Muscle of arm (tissue), 12 donors: Measurements from ENCODE around the gene TDRD3. TPM values are rescaled to one million over a fixed set of nuclear protein-coding genes. Genes with fewer than 3 reads are reported as not detected.
"Not testable (repeated sequence)": the region's sequence is repeated elsewhere in the genome, so short reads cannot be mapped to it uniquely, and the experiment has no call there.

Source experiments
- DNase-seq: peaks from one replicate; pipeline ENCODE4 v3.0.0-alpha.2; 2013
- polyA plus RNA-seq, 12 donors: library from polyadenylated mRNA; unstranded; fragments of 120-200 nt; gene quantifications; one replicate each; pipeline ENCODE4 v1.2.1, GENCODE V29; 2013; ENCODE audit not compliant: insufficient read length in 12 of 12

Gene TDRD3
- polyA plus RNA-seq, 12 donors, result 26.8 to 42.4 (median 34.8) TPM; not detected in 1

DNA sequence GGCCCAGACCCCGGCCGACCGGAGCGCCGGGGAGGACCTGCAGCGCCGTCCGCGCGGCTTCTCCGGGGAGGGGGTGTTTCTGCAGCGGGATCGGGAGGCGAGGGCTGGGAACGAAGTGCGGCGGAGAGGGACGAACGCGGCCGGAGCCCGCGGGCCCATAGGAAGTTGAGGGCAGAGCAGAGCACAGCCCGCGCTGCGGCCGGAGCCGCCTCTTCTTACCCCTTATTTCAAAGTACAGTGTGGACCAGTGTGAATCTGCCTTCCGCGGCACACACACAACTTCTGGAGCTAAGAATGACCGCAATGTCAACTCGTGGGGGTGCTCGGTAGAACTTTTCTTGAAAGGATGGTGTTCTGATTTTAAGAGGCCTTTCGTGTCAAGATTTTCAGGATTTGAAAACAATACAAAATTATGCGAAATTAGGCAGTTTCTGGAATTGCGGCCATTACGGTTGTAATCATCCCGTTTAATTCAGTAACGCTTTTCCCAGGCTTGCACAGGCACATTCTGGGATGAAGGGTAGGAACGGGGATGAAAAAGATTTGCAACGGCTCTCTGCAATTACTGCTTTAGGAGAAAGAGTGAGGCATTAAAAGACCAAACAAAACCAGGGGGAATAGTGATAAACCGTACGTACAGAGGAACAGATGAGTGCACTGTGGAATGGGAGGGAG lies 821 bp downstream of the TDRD3 start:
- peak; percentile 73 for DNase-seq

DNA sequence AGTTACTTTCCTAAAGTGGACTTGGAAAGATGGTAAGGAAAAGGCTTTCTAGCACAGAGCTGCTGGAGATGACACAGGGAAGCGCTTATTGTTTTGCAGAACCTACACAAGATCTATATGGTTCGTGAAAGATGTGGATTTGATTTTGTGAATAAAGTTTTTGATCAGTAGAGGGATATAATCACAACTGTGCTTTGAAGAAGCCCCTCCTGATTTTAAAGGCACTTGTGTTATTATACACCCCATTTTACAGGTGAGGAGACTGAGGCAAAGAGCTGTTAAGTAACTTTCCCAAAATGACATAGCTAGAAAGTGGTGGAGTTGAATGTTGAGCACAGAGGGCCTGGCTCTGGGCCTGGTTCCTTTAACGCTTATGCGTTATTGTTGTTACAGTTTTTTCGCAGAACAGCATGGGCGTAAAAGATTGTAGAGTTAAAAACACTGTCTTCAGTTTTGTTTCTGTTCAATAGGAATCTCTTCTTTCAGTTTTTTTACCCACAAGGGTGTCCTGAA lies 1.4 kb downstream of the TDRD3 start:
- no peak for DNase-seq

DNA sequence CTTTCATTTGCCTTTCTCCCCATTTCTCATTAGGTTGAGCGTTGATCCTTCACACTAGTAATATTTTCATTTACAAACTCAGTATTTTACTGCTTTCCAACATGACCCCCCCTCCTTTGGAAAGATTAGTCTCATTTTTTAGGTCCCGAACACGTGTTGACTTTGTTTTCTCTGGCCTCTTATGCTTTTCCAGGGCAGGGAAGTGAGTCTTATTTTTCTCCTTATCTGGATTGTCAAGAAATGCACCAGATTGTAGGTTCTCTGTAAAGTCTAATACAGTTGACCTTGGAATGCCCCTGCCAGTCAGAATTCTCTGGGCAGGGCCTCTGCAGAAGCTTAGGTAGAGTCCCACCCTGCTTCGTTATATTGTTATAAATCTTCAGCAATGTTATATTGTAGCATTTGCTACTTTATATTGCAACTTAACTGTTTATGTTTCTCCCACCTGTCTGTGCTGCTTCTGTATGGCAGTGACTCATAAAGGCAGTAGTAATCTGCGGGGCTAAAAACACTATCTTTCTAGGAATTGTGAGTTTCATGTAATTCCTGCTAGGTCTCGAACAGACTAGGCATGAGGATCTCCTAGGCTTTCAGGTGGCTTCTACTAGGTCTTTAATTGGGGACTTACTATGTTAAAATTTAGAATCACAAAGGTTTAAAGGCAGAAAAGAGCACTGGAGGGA lies 2.0 kb downstream of the TDRD3 start:
- no peak for DNase-seq

DNA sequence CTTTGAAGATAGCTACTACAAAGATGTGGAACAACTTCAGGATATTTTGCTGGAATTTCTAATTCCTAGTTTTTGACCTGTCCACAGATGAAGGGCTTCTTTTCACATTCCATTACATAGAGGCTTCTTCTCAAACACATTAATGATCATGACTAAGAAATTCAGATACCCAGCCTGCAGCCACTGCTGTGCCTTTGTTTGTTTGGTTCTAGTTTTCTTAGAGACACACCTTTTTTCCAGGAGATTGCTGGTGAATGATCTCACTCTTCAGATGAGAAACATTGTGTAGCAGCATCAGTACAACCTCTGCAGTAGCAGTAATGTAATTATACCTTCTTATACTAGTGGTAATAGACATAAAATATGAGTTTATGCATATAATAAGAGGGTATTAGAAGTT lies 5.0 kb downstream of the TDRD3 start:
- DNase-seq, result no peak

DNA sequence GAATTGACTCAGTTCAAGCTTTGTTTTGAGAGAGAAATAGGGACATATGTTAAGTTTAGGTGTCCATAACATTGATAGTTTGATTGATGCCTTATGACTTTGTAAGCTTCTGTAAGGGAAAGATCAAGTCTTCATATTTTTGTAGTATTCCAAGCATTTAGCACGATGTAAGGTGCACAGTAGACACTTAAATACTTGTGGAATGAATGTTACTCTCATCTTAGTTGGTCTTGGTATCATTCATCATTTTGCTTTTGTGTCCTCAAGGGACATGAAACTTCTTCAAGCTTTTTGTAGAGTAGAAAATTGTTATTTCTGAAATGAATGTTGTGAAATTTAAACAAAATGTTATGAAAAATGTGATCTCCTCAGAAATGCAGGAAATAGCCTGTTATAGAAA lies 10.1 kb downstream of the TDRD3 start:
- no peak for DNase-seq

DNA sequence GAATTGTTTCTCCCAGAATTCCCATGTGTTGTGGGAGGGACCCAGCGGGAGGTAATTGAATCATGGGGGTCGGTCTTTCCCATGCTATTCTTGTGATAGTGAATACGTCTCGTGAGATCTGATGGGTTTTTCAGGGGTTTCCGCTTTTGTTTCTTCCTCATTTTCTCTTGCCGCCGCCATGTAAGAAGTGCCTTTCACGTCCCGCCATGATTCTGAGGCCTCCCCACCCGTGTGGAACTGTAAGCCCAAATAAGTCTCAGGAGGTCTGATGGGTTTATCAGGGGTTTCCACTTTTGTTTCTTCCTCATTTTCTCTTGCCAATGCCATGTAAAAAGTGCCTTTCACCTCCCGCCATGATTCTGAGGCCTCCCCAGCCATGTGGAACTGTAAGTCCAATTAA lies 10.8 kb downstream of the TDRD3 start:
- DNase-seq, result not testable (repeated sequence)

DNA sequence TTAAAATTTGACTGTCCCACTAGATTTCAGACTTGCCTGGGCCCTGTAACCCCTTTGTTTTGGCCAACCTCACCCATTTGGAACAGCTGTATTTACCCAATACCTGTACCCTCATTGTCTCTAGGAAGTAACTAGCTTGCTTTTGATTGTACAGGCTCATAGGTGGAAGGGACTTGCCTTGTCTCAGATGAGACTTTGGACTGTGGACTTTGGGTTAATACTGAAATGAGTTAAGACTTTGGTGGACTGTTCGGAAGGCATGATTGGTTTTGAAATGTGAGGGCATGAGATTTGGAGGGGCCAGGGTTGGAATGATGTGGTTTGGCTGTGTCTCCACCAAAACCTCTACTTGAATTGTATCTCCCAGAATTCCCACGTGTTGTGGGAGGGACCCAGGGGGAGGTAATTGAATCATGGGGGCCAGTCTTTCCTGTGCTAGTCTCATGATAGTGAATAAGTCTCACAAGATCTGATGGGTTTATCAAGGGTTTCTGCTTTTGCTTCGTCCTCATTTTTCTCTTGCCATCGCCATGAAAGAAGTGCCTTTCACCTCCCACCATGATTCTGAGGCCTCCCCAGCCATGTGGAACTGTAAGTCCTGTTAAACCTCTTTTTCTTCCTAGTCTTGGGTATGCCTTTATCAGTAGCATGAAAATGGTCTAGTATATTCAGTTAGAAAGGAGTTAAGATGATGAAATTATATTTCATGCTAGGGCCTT lies 12.7 kb downstream of the TDRD3 start:
- not testable (repeated sequence) for DNase-seq

DNA sequence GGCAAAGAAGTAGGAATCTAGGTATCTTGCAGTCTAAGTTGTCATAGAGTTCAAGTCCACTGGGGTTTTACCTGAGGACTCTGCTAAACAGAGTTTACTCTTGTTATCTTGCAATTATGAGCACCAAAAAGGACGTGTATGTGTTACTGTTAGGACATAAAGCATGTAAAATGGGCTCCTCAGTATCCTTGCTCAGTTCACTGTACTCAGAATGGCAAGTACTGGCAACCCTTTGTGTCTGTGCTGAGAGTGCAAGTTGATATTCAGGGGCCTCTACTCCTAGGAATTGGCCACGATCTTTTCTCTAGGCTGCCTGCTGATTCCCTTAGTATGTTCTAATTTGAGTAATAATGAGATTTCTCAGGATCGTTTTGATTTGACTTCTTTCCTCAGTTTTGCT lies 13.3 kb downstream of the TDRD3 start:
- DNase-seq, result no peak

DNA sequence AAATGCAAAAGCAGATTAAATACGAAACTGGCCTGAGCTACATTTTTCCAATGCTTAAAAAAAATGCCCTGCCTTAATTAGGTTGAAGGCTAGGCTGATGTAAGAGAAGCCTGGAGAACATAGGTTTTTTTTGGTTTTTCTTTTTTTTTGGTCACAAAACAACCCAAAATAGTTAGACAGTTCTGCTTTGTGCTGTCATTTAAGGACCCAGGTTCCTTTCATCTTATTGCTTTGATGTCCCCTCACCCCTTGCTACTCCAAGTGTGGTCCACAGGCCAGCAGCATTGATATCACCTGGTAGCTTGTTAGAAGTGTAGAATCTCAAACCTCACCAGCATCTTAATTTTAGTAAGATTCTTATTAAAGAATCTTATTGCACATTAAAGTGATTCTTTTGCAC lies 14.4 kb downstream of the TDRD3 start:
- no peak for DNase-seq

DNA sequence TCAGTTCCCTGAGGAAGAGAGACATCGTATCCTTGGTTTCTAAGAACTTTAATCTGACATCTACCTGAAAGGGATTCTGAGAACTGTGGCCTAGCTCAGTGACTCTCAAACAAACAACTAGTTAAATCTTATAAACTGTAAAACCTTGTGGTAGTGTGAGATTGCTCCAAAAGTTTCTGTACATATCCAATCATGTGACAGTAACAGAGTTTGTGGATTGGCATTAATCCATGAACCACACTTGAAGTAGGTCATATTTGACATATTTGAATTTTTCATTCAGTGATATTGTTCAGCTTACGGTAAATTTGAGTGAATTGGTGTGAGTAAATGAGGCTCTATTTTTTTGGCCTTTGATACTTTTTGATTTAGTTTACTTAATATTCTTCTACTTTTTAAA lies 15.0 kb downstream of the TDRD3 start:
- DNase-seq, result no peak

DNA sequence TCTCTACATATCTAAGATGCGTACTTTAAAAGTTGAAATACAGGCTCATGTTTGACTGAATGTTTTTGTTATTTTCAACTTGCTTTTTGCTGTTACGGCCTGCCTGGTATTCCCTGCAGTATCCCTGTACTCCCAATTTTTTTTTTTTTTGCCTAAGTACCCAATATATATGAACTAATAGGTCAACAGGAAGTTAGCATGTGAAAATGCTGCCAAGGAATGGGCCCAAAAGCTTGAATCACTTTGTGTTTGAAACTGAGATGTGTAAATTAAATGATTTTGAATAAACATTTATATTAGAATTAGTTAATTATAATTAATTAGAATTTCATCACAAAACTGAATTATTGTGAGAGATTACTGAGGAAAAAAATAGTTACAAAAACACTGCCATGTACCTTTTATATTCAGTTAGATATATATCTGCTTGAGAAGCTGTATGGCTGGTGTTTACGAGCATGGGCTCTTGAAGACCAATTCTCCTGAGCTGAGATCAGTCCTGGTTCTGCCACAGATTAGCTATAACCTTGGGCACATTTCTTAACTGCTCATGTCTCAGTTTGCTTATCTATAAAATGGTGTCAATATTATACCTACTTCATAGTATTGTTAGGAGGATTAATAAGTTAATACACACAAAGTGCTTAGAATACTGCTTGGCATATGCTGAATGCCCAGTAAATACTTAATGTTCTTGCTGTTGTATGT lies 16.0 kb downstream of the TDRD3 start:
- DNase-seq, result no peak

DNA sequence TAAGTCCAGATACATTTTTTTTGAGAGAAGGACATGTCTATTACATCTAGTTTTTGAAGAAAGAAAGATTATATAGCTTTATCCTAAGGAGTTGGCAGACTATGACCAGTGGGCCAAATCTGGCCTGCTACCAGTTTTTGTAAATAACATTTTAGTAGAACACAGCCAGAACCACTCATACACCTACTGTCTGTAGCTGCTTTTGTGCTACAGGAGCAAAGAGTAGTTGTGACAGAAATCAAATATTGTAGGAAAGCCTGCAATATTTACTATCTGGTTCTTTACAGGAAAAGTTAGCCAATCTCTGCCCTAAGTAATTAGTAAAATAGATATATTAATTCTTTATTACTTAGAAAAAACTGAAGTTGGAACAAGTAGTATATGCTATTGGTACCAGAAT lies 17.2 kb downstream of the TDRD3 start:
- DNase-seq, result no peak

DNA sequence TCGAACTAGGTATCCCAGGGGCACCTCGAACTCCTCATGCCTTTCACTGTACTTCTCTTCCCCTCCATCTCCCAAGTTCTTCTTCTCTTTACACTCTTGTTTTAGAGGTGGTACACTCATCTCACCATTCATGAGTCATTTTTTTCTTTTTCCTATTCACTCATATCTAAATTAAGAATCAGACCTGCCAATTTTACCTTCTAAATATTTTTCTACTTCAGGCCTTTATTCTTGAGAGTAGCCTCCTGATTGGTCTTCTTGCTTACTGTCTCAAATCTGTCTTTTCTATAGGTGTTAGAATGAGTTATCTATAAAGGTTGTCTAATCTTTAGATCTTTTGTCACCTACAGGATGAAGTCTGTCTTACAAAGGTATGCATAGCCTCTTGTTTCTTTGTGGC lies 20.7 kb downstream of the TDRD3 start:
- no peak for DNase-seq

DNA sequence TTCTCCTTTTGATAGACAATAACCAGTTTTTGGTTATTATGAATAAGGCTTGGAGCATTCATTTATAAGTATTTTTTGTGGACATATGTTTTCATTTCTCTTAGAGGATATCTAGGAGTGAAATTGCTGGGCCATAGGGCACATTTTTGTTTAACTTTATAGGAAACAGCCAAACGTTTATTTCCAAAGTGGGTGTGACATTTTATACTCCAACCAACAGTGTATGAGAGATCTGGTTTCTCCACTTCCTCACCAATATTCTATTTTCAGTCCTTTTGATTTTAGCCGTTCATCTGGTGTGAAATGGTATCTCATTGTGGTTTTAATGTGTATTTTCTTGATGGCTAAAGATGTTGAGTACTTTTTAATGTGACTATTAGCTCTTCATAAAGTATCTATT lies 21.9 kb downstream of the TDRD3 start:
- no peak for DNase-seq

DNA sequence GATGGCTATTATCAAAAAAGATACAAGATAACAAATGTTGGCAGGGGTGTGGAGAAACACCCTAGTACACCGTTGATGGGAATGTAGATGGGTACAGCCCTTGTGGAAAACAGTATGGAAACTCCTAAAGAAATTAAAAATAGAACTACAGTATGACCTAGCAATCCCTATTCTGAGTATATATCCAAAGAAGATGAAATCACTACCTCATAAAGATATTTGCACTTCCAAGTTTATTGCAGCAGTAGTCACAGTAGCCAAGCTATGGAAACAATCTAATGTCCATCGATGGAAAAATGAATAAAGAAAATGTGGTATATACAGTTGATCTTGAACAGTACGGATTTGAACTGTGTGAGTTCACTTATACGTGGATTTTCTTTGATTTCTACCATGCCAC lies 28.3 kb downstream of the TDRD3 start:
- DNase-seq, result no peak

DNA sequence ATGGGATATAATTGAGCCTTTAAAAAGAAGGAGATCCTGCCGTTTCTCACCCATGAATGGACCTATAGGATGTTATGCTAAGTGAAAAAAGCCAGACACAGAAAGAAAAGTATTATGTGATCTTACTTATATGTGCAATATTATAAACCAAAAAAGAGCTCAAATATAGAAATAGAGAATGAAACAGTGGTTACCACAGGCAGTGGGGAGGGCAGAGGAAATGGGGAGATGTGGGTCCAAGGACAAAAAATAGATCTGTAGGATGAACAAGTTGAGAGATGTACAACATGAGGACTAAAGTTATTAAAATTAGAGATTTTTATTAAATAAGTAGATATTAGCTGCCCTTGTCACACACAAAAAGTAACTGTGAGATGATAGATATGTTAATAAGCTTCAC lies 29.1 kb downstream of the TDRD3 start:
- no peak for DNase-seq

DNA sequence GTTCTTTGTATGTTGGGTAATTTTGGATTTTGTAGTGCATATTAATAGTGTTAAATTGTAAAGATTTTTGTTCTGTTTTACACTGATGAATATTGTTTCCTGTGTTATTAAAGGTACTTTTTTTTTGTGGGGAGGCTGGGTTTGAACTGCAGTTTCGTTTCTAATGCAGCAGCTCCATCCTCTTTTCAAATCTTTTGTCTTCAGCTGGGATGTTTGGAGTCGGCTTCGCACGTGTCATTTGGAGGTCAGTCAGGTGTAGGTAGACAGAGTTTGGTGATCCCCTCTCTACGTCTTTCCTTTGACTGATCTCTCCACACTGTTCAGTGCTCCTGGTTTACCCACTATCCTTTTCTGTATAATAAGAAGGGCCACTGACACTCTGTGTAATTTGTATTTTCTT lies 30.3 kb downstream of the TDRD3 start:
- DNase-seq, result no peak

DNA sequence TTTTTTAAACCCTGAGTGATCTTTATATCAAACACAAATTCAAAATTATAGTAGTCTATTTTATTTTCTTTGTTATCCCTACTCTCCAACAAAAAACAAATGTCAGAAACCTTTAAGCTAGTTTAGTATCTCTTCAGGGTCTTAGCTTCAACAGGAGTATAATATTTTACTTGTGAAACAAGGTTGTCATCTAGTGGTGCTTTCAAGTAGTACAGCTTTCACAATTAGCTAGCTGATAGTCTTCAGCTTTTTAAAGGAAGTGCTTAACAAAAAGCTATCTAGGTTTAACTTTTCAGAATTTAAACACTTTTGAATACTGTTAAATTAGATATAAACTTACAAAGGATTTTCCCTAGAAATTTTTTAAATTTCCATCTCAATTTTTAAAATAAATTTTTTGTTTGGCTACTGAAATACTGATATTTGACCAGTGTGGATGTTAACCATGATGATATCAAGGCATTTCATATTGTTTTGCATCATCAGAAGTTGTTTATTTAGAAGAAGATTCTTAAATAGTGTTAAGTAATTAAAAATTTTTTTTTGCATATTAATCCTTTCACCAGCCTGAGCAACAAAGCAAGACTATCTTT lies 34.2 kb downstream of the TDRD3 start:
- DNase-seq, result peak; percentile 58

DNA sequence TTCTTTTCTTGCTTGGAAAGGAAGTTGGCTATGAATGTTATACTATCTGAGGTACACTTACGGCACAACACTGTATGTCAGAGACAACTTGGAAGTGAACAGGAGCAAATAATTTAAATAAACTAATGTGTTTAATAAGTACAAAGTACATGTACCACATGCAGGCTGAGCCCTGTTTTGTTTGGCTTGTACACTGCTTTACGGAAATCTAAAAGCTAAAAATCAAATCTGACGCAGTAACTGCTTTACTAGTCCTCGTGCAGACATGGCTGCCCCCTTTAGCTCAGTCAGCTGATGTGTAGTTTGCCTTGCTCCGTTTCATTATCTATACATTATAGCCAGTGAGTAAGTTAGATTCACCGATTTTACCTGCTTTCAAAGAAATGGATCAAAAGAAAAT lies 36.5 kb downstream of the TDRD3 start:
- DNase-seq, result no peak

DNA sequence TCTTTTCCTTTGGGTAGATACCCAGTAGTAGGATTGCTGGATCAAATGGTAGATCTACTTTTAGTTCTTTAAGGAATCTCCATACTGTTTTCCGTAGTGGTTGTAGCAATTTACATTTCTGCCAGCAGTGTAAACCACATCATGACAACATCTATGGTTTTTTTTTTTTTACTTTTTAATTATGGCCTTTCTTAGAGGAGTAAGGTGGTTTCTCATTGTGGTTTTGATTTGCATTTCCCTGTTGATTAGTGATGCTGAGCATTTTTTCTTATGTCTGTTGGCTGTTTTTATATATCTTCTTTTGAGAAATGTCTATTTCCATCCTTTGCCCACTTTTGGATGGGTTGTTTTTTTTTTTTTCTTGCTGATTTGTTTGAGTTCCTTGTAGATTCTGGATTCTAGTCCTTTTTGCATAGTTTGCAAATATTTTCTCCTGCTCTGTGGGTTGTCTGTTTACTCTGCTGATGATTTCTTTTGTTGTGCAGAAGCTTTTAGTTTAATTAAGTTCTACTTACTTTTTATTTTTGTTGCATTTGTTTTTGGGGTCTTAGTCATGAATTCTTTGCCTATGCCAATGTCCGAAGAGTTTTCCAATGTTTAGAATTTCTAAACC lies 38.8 kb downstream of the TDRD3 start:
- no peak for DNase-seq

DNA sequence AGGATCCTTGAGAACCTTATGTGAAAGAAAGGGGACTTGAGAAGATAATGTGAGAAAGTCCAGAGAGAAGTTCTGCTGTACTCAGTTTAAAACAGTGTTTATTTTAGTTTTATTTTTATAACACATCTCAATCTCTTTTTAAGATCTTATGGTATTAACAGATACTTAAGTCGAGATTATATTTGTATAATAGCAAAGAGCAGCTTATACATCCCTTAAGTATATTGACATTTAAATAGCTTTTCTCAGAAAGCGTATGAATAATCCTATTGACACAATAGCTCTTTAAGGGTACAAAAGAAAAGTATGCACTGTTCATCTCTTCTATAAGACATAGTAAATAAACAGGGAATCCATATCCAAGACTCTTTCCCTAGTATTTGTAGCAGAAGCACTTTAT lies 42.2 kb downstream of the TDRD3 start:
- no peak for DNase-seq

DNA sequence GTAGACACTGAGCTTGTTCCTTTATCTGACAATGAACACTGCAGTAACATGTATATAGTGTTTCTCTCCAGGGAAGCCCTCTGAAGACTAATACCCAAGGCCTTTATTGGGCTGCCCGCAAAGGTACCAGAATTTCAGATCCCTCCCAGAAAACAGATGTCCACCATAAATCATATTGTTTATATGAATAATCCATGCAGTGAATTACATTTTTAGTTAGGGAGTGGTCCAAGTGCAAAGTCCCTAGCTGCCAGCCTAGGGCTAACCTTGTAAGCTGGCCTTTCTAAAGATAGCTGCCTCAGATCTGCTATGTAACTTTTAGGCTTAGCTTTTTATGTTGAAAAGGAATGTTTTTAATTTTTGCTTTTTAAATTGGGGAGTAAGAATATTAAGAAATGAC lies 44.7 kb downstream of the TDRD3 start:
- no peak for DNase-seq
